Measurements from ENCODE around the gene BBIP1.

The BBIP1 gene

GRCh38 chr10:110861930-110862649 lies 56.9 kb downstream of the BBIP1 start:
- DNase-seq = no peak

GRCh38 chr10:110861476-110861875 lies 57.5 kb downstream of the BBIP1 start:
- DNase-seq = no peak

- DNase-seq = peak; percentile 58
Measured at GRCh38 chr10:110860576-110861241, 58.3 kb downstream of the BBIP1 start.

- no peak for DNase-seq
Measured at GRCh38 chr10:110859973-110860376, 59.0 kb downstream of the BBIP1 start.

- DNase-seq = no peak
Measured at GRCh38 chr10:110859206-110859972, 59.6 kb downstream of the BBIP1 start.

- no peak for DNase-seq
Measured at GRCh38 chr10:110858297-110858934, 60.6 kb downstream of the BBIP1 start.

GRCh38 chr10:110857265-110858171 lies 61.5 kb downstream of the BBIP1 start:
- peak; percentile 32 for DNase-seq

- no peak for DNase-seq
Measured at GRCh38 chr10:110853921-110854605, 64.9 kb downstream of the BBIP1 start.

GRCh38 chr10:110852947-110853346 lies 66.0 kb downstream of the BBIP1 start:
- DNase-seq = no peak

GRCh38 chr10:110852255-110852896 lies 66.6 kb downstream of the BBIP1 start:
- no peak for DNase-seq

- DNase-seq = peak; percentile 33
Measured at GRCh38 chr10:110851020-110851612, 67.9 kb downstream of the BBIP1 start.

GRCh38 chr10:110850099-110850498 lies 68.9 kb downstream of the BBIP1 start:
- DNase-seq = peak; percentile 29
